ENCODE results near the gene TBCD.

Gene TBCD

GRCh38 chr17:82753201-82753464 lies 1.3 kb downstream of the TBCD start:
- no peak overlapping the region for H3K27ac ChIP-seq (ENCODE audit: poor library complexity, severe bottlenecking)
- peaks cover 30% of the 10 kb centered on the region for H3K36me3 ChIP-seq (ENCODE audit: low read depth)
- peaks cover 4% of the 10 kb centered on the region for H3K9me3 ChIP-seq (ENCODE audit: severe bottlenecking)
- H3K4me3 ChIP-seq (ENCODE audit: severe bottlenecking), result peak overlapping the region; percentile 90
- ATAC-seq (ENCODE audit: low read depth), result no peak
- no peaks in the 10 kb centered on the region for H3K27me3 ChIP-seq (ENCODE audit: insufficient read depth, poor library complexity, severe bottlenecking)
- H3K4me1 ChIP-seq (ENCODE audit: insufficient read depth, poor library complexity, severe bottlenecking), result peaks cover 7% of the 10 kb centered on the region
- DNase-seq (ENCODE audit: low spot score), result no peak
- TF ChIP-seq, protein P1, sequence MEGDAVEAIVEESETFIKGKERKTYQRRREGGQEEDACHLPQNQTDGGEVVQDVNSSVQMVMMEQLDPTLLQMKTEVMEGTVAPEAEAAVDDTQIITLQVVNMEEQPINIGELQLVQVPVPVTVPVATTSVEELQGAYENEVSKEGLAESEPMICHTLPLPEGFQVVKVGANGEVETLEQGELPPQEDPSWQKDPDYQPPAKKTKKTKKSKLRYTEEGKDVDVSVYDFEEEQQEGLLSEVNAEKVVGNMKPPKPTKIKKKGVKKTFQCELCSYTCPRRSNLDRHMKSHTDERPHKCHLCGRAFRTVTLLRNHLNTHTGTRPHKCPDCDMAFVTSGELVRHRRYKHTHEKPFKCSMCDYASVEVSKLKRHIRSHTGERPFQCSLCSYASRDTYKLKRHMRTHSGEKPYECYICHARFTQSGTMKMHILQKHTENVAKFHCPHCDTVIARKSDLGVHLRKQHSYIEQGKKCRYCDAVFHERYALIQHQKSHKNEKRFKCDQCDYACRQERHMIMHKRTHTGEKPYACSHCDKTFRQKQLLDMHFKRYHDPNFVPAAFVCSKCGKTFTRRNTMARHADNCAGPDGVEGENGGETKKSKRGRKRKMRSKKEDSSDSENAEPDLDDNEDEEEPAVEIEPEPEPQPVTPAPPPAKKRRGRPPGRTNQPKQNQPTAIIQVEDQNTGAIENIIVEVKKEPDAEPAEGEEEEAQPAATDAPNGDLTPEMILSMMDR (IDR thresholded peaks at IDR 0.05; ENCODE audit: poor library complexity, severe bottlenecking), result no peak

DNA sequence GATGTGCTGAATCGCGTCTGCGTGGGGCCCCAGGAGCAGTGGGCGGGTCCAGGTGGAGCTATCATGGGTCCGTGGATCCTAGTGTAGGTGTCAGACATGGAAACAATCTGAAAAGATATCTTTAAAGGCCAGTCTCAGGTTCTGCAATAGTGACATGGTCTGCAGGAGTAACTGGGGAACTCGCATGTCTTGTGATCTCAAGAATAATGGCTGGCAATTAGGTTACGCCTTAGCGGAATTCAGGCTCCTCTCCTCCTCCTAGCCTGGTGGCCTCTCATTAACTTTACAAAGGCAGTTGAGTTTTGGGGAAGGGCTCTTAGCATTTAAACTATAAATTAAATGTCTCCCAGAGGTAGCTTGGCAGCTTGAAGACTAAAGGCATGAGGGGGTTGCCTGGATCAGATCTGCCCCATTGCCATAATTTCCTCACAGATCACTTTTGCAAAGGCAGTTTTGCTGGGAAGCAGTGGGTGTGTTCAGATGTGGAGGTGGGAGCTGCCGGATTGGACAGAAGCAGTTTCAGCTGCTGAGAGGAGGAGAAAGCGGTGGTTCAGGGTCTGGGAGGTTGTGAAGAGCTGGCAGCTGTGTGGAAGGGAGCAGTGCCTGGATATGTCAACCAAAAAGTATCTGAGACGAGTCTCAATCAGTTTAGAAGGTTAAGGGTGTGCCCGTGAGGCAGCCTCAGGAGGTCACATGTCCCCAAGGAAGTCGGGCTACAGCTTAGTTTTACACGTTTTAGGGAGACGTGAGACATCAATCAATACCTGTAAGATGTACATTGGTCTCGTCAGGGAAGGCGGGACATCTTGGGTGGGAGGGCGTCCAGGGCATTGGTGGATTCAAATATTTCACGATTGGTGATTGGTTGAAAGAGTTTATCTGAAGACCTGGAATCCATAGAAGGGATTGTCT lies 2.7 kb downstream of the TBCD start:
- peaks cover 7% of the 10 kb centered on the region for H3K4me1 ChIP-seq (ENCODE audit: insufficient read depth, poor library complexity, severe bottlenecking)
- no peak overlapping the region for H3K4me3 ChIP-seq (ENCODE audit: severe bottlenecking)
- DNase-seq (ENCODE audit: low spot score), result no peak
- no peak for ATAC-seq (ENCODE audit: low read depth)
- H3K27ac ChIP-seq (ENCODE audit: poor library complexity, severe bottlenecking), result no peak overlapping the region
- TF ChIP-seq, protein P1 (IDR thresholded peaks at IDR 0.05; ENCODE audit: poor library complexity, severe bottlenecking), result no peak
- H3K9me3 ChIP-seq (ENCODE audit: severe bottlenecking), result peaks cover 1% of the 10 kb centered on the region
- peaks cover 29% of the 10 kb centered on the region for H3K36me3 ChIP-seq (ENCODE audit: low read depth)
- H3K27me3 ChIP-seq (ENCODE audit: insufficient read depth, poor library complexity, severe bottlenecking), result no peaks in the 10 kb centered on the region

DNA sequence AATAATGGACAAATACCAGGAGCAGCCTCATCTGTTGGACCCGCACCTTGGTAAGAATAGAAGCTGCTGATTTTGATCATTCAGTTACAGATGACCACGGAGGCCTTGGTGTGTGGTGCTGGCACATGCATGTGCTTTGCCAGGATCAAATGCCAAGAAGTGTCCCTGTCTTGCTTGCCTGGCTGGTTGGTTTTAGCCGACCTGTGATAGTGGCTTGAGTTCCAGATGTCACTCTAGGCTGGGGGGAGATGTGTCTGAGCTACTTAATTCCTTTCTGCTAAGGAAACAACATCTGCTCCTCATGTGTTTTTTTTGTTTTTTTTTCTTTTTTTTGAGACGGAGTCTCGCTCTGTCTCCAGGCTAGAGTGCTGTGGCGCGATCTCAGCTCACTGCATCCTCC lies 4.3 kb downstream of the TBCD start:
- peaks cover 37% of the 10 kb centered on the region for H3K36me3 ChIP-seq (ENCODE audit: low read depth)
- H3K27me3 ChIP-seq (ENCODE audit: insufficient read depth, poor library complexity, severe bottlenecking), result no peaks in the 10 kb centered on the region
- ATAC-seq (ENCODE audit: low read depth) (no peak), DNase-seq (ENCODE audit: low spot score) (no peak)
- H3K4me3 ChIP-seq (ENCODE audit: severe bottlenecking), result no peak overlapping the region
- TF ChIP-seq, protein P1 (IDR thresholded peaks at IDR 0.05; ENCODE audit: poor library complexity, severe bottlenecking), result no peak
- H3K27ac ChIP-seq (ENCODE audit: poor library complexity, severe bottlenecking), result no peak overlapping the region
- H3K9me3 ChIP-seq (ENCODE audit: severe bottlenecking), result no peaks in the 10 kb centered on the region
- H3K4me1 ChIP-seq (ENCODE audit: insufficient read depth, poor library complexity, severe bottlenecking), result peaks cover 7% of the 10 kb centered on the region

- no peak for ATAC-seq (ENCODE audit: low read depth)
- peaks cover 77% of the 10 kb centered on the region for H3K36me3 ChIP-seq (ENCODE audit: low read depth)
- TF ChIP-seq, protein P1 (IDR thresholded peaks at IDR 0.05; ENCODE audit: poor library complexity, severe bottlenecking), result no peak
These were observed 13.5 kb downstream of the TBCD start for GRCh38 chr17:82765371-82765770.

More at GRCh38 chr17:82765371-82765770, 13.5 kb downstream of the TBCD start:
- H3K27ac ChIP-seq (ENCODE audit: poor library complexity, severe bottlenecking), result no peak overlapping the region
- H3K4me3 ChIP-seq (ENCODE audit: severe bottlenecking), result no peak overlapping the region
- no peak for DNase-seq (ENCODE audit: low spot score)
- no peaks in the 10 kb centered on the region for H3K27me3 ChIP-seq (ENCODE audit: insufficient read depth, poor library complexity, severe bottlenecking)
- H3K4me1 ChIP-seq (ENCODE audit: insufficient read depth, poor library complexity, severe bottlenecking), result no peaks in the 10 kb centered on the region
- no peaks in the 10 kb centered on the region for H3K9me3 ChIP-seq (ENCODE audit: severe bottlenecking)

Data from RWPE2 (cell line).